ENCODE data around the gene ACSL3.
A peak's percentile ranks its signal among the peaks of the same experiment; 100 is the strongest.
"Not testable (repeated sequence)": the region's sequence is repeated elsewhere in the genome, so short reads cannot be mapped to it uniquely, and the experiment has no call there.

The ACSL3 gene

GRCh38 chr2:222854773-222855700, 5.8 kb upstream of the ACSL3 start:
- FAIRE-seq: no peak

DNA sequence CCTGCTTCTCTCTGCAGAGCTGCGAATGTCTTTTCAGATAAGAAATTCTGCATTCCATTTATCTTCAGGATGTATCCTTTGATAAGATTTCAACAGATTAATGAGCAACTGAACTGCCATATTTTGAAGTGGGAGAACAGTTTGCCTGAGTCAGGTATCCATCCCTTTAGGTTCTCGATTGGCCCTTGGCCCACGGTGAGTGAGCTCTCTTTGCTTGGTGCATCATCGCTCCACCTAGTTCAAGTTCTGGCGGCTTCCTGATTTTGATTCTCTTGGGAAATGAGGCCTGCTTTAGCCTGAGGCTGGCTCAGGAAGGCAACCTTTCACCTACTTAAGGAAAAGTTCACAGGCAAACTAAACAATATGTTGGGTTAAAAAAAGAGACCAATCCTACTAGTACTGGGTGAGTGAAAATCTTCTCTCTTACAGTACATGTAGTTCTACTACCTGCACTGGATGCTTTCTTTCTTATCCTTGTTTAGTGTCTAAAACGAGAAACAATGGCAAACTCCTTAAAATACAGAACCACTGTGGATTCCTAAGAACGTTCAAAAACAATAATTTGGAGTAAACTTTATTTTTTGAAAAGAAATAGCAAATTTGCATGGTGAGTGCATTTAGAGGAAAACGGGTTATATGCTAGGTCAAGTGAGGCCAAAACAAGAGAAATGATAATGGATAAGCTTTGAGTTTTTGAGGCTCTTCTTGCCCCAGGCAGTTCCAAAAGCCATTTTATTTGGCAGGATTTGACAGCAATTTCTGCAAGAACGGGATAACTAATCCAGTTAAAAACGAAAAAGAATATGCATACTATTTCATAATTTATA, 837 bp upstream of the ACSL3 start:
- FAIRE-seq: no peak

- FAIRE-seq: no peak
Measured at GRCh38 chr2:222861411-222862105, 722 bp downstream of the ACSL3 start.

- peak; percentile 30 for FAIRE-seq
Measured at GRCh38 chr2:222862106-222862908, 1.5 kb downstream of the ACSL3 start.

DNA sequence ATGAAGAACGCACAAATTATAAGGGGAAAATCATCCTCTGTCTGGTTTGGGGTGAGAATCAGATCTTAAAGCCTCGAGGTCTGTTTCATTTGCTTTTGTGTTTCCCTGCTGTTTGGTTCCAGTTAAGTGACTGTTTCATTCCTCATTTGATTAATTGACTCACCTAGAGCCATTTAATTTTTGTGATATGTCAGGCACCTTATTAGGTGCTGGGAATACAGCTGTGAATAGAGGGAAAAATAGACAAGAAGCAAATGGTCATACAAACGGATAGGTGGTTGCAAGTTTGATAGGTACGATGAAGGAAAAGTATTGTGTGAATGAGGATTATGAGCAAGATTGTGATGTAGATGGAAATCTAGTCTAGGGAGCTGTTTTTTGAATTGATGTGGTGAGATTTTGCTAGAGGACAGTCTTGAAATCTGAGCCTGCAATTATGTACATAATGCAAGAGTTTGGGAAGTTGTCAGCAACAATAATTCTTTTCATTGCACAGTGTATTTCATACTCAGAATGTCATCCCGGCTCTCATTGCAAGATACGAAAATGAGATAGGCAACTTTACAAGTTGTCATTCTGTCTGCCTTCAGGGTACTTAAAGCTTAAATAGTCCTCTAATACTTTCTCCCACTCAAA, 2.2 kb downstream of the ACSL3 start:
- no peak for FAIRE-seq

DNA sequence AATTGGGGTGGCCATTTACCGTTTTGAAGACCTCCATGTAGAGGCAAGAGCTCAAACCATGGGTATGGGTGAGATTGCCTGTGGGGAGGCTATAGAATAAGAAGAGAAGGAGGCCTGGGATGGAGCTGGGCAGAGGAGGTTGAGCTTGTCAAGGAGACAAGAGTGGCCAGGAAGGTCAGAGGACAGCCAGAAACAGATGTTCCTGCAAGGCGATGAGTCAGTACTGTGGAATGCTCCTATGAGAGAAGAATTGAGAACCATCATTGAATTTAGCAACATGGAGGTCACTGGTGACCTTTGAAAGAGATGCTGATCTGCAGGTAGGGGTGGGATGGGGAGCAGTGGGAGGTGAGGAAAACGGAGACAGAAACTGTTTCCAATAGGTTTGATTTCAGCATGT, 3.5 kb downstream of the ACSL3 start:
- FAIRE-seq: no peak

DNA sequence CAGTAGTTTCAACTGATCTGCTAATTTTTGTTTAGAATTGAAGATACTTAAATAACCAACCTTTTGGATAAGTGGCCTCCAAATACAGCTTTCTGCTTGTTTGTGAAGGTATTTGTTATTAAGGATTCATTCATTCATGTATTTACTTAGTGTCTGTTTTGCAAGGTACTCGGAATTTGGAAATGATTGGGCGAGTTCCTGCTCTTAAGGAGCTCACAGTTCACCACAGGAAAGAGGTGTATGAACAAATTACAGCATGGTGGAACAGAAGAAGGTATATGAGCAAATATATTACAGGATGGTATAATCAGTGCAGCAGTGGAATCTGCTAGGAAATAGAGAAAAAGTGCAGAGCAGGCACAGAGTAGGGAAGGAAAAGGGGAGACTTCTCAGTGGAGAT, 4.5 kb downstream of the ACSL3 start:
- no peak for FAIRE-seq

GRCh38 chr2:222866358-222866960, 5.6 kb downstream of the ACSL3 start:
- no peak for FAIRE-seq

- not testable (repeated sequence) for FAIRE-seq
Measured at GRCh38 chr2:222868560-222869251, 7.9 kb downstream of the ACSL3 start.

- no peak for FAIRE-seq
Measured at GRCh38 chr2:222869252-222869560, 8.4 kb downstream of the ACSL3 start.

DNA sequence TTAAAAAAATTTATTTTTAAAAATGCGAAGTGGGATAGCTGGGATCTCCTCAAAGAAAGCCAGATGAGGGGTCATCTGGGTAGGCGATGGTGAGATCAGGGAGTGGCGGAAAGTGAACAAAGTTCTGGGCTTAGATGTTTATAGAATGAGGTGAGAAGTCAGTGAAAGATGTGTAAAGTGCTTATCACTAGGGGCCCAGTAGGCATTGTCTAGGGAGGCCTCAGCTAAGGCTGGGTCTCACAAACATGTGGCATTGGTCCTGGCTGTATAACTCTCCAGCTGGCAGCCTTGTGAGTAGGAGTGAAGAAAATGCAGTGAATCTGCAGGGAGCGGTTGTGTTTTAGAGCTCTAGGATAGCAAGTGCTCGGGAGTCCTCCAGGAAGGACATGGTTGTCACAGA, 10.5 kb downstream of the ACSL3 start:
- no peak for FAIRE-seq

- no peak for FAIRE-seq
Measured at GRCh38 chr2:222872551-222872950, 11.7 kb downstream of the ACSL3 start.

- FAIRE-seq: no peak
Measured at GRCh38 chr2:222875482-222875881, 14.6 kb downstream of the ACSL3 start.

- FAIRE-seq: no peak
Measured at GRCh38 chr2:222876947-222877346, 16.1 kb downstream of the ACSL3 start.

- FAIRE-seq: peak; percentile 30
Measured at GRCh38 chr2:222877556-222878300, 16.9 kb downstream of the ACSL3 start.

- FAIRE-seq: no peak
Measured at GRCh38 chr2:222878301-222878876, 17.6 kb downstream of the ACSL3 start.

DNA sequence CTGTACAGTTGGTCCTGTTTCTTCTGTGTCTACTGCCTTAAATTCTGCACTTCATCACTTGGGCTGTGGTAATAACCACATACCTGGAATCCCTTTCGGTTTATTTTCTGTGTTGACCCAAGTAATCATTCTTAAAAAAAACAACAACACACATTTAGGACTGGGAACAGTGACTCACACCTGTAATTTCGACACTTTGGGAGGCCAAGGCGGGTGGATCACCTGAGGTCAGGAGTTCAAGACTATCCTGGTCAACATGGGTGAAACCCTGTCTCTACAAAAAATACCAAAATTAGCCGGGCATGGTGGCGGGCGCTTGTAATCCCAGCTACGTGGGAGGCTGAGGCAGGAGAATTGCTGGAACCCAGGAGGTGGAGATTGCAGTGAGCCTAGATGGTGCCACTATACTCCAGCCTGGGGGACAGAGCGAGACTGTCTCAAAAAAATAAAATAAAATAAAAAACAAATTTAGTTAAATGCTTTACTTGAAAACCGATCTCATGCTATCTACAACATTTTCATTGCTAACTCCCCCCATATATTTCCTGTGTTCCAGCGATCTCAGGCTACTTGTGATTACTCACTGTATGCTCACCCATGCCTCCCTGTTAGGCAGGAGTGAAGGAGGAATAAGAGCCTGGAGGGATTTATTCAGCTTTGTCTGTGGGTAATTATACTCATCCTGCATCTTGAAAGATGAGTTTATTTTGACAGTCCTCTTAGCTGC, 18.2 kb downstream of the ACSL3 start:
- FAIRE-seq: no peak

DNA sequence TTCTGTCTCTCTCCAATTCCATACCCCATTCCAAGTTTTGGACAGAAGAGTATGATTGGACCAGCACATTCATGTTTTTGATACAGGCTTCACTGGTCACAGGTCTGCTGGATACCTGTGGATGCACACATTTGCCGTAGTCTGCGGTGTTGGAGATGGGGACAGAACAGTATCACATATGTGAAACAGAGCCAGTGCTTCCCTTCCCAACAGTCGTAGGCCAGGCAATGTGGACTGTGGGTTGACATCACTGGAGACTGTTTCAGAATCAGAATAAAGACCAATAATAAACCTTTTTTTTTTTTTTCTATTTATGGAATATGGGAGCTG, 18.7 kb downstream of the ACSL3 start:
- FAIRE-seq: no peak

GRCh38 chr2:222882484-222882928, 21.7 kb downstream of the ACSL3 start:
- no peak for FAIRE-seq

Data from islet of Langerhans (tissue), 1 donor.